Measurements from ENCODE around the gene PAX8. TPM values are rescaled to one million over a fixed set of nuclear protein-coding genes. Genes with fewer than 3 reads are reported as not detected.

The PAX8 gene
- total RNA-seq, 1 donor from 2014 or later, result not detected

- H3K9me3 ChIP-seq (ENCODE audit: control insufficient read depth in 3 of 3, low read length in 3 of 3), result no peaks in the 10 kb centered on the region
- H3K27me3 ChIP-seq (ENCODE audit: control insufficient read depth in 3 of 3, insufficient read depth in 3 of 3, low read length in 3 of 3), result no peaks in the 10 kb centered on the region
- H3K27ac ChIP-seq (ENCODE audit: low read depth, low read length), result no peak overlapping the region
Observed at GRCh38 chr2:113232123-113232522, 46.6 kb downstream of the PAX8 start.

DNA sequence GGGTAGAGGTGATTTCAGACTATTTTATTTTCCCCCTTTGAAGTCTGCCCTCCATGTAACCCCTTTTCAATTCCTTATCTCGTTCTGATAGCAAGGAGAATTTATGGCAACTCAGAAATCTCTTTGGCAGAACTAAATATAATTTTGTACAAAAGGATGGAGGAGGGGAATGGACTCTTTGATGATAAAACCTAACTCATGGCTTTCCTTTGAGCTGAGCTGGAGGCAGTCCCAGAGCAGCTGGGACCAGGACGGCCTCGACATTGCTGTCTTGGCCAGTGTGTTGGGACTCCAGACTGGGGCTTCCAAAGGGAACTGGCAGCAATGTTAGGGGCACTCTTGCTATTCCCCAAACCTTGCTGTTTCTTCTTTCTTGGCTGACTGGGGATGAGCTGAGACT, 47.7 kb downstream of the PAX8 start:
- Histone ChIP-seq H3K27me3 (ENCODE audit: control insufficient read depth in 3 of 3, insufficient read depth in 3 of 3, low read length in 3 of 3) (no peaks in the 10 kb centered on the region), H3K27ac (ENCODE audit: low read depth, low read length) (no peak overlapping the region), H3K4me3 (ENCODE audit: low read length in 3 of 3) (no peak overlapping the region), H3K9ac (ENCODE audit: low read depth in 1 of 3, low read length in 3 of 3) (no peak overlapping the region), H3K4me1 (ENCODE audit: control insufficient read depth in 3 of 3, insufficient read depth in 3 of 3, low read length in 3 of 3) (peaks cover 0 to 5% (median 2%) of the 10 kb centered on the region in 3 donors), H3K36me3 (ENCODE audit: control insufficient read depth in 3 of 3, insufficient read depth in 3 of 3, low read length in 3 of 3) (no peaks in the 10 kb centered on the region), H3K9me3 (ENCODE audit: control insufficient read depth in 3 of 3, low read length in 3 of 3) (no peaks in the 10 kb centered on the region)

More at GRCh38 chr2:113232123-113232522, 46.6 kb downstream of the PAX8 start:
- Histone ChIP-seq H3K4me3 (ENCODE audit: low read length in 3 of 3) (no peak overlapping the region), H3K4me1 (ENCODE audit: control insufficient read depth in 3 of 3, insufficient read depth in 3 of 3, low read length in 3 of 3) (peaks cover 0 to 12% (median 7%) of the 10 kb centered on the region in 3 donors), H3K36me3 (ENCODE audit: control insufficient read depth in 3 of 3, insufficient read depth in 3 of 3, low read length in 3 of 3) (no peaks in the 10 kb centered on the region), H3K9ac (ENCODE audit: low read depth in 1 of 3, low read length in 3 of 3) (no peak overlapping the region)

GRCh38 chr2:113230531-113230930, 48.2 kb downstream of the PAX8 start:
- H3K36me3 ChIP-seq (ENCODE audit: control insufficient read depth in 3 of 3, insufficient read depth in 3 of 3, low read length in 3 of 3), result no peaks in the 10 kb centered on the region
- no peak overlapping the region for H3K27ac ChIP-seq (ENCODE audit: low read depth, low read length)
- H3K4me1 ChIP-seq (ENCODE audit: control insufficient read depth in 3 of 3, insufficient read depth in 3 of 3, low read length in 3 of 3), result peaks cover 0 to 5% (median 2%) of the 10 kb centered on the region in 3 donors
- H3K9ac ChIP-seq (ENCODE audit: low read depth in 1 of 3, low read length in 3 of 3), result no peak overlapping the region
- no peaks in the 10 kb centered on the region for H3K9me3 ChIP-seq (ENCODE audit: control insufficient read depth in 3 of 3, low read length in 3 of 3)
- H3K4me3 ChIP-seq (ENCODE audit: low read length in 3 of 3), result no peak overlapping the region
- H3K27me3 ChIP-seq (ENCODE audit: control insufficient read depth in 3 of 3, insufficient read depth in 3 of 3, low read length in 3 of 3), result no peaks in the 10 kb centered on the region

DNA sequence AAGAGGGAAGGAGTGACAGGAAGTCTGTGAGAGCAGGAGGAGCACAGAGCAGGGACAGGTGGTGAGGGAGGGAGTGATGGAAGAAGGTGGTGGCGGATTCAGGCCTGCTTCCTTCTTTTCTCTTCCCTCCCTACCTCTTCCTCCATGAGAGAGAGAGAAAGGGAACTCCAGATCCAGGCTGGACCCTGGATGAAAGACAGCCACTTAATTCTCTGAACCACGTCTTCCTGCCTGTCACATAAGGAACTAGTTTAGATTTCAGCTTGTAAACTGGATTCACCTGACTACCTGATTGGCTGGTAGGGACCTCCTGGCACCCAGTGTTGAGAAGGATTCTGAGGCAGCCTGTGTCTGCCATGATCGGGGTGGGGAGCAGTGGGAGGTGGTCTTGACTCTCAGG, 48.9 kb downstream of the PAX8 start:
- Histone ChIP-seq H3K4me1 (ENCODE audit: control insufficient read depth in 3 of 3, insufficient read depth in 3 of 3, low read length in 3 of 3) (peaks cover 0 to 5% (median 0%) of the 10 kb centered on the region in 3 donors), H3K36me3 (ENCODE audit: control insufficient read depth in 3 of 3, insufficient read depth in 3 of 3, low read length in 3 of 3) (no peaks in the 10 kb centered on the region), H3K9ac (ENCODE audit: low read depth in 1 of 3, low read length in 3 of 3) (no peak overlapping the region), H3K4me3 (ENCODE audit: low read length in 3 of 3) (no peak overlapping the region), H3K9me3 (ENCODE audit: control insufficient read depth in 3 of 3, low read length in 3 of 3) (no peaks in the 10 kb centered on the region), H3K27me3 (ENCODE audit: control insufficient read depth in 3 of 3, insufficient read depth in 3 of 3, low read length in 3 of 3) (no peaks in the 10 kb centered on the region), H3K27ac (ENCODE audit: low read depth, low read length) (no peak overlapping the region)

DNA sequence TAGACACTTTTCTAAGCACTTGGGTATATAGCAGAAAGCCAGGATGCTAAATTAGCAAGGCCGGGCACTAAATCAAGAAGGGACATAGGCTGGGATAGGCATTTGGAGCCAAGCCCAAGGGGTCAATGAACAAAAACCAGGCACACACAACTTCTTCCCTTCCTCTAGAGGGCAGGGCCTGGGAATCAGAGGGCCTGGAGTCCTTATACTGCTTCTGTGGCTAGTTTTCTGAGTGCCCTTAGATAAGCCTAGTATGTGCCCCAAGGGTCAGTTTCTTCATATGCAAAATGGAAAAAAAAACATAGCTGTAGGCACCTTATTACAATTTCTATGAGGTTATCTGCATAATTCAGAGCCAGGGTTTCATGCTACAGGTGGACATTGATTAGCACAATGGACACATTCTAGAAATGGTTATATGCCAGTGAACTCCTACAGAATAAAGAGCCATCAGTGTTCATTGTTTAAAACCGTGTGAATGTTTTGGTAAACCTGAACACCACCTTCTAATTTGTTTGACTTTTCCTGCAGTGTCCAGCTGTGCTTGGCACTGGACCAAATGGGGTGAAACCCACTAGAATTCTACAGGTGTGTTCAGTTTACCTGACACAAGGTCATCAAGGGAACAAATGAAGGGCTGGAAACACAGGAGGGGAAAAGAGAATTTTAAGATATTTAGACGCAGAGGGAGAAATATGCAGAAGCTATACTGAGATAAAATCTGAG, 49.6 kb downstream of the PAX8 start:
- no peak overlapping the region for H3K4me3 ChIP-seq (ENCODE audit: low read length in 3 of 3)
- H3K27me3 ChIP-seq (ENCODE audit: control insufficient read depth in 3 of 3, insufficient read depth in 3 of 3, low read length in 3 of 3), result no peaks in the 10 kb centered on the region
- no peaks in the 10 kb centered on the region for H3K9me3 ChIP-seq (ENCODE audit: control insufficient read depth in 3 of 3, low read length in 3 of 3)
- H3K4me1 ChIP-seq (ENCODE audit: control insufficient read depth in 3 of 3, insufficient read depth in 3 of 3, low read length in 3 of 3), result peaks cover 0 to 5% (median 0%) of the 10 kb centered on the region in 3 donors
- no peak overlapping the region for H3K9ac ChIP-seq (ENCODE audit: low read depth in 1 of 3, low read length in 3 of 3)
- no peak overlapping the region for H3K27ac ChIP-seq (ENCODE audit: low read depth, low read length)
- no peaks in the 10 kb centered on the region for H3K36me3 ChIP-seq (ENCODE audit: control insufficient read depth in 3 of 3, insufficient read depth in 3 of 3, low read length in 3 of 3)

DNA sequence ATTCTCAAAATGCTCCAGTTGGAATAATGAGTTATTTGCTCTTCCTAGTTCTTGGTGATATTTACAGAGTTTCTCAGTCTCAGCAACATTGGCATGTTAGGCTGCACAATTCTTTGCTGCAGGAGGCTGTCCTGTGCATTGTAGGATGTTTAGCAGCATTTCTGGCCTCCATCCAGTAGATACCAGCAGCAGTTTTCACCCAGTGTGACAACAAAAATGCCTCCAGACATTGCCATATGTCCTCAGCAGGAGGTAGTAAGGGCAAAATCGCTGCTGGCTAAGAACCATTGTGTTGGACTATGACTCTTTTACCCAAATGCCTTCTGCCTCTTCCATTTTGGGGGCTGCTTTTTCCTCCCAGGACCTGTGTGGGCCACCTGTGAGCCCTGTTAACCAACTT, 50.4 kb downstream of the PAX8 start:
- Histone ChIP-seq H3K4me3 (ENCODE audit: low read length in 3 of 3) (no peak overlapping the region), H3K27ac (ENCODE audit: low read depth, low read length) (no peak overlapping the region), H3K9me3 (ENCODE audit: control insufficient read depth in 3 of 3, low read length in 3 of 3) (no peaks in the 10 kb centered on the region), H3K9ac (ENCODE audit: low read depth in 1 of 3, low read length in 3 of 3) (no peak overlapping the region), H3K4me1 (ENCODE audit: control insufficient read depth in 3 of 3, insufficient read depth in 3 of 3, low read length in 3 of 3) (peaks cover 0 to 5% (median 0%) of the 10 kb centered on the region in 3 donors), H3K36me3 (ENCODE audit: control insufficient read depth in 3 of 3, insufficient read depth in 3 of 3, low read length in 3 of 3) (no peaks in the 10 kb centered on the region), H3K27me3 (ENCODE audit: control insufficient read depth in 3 of 3, insufficient read depth in 3 of 3, low read length in 3 of 3) (no peaks in the 10 kb centered on the region)

DNA sequence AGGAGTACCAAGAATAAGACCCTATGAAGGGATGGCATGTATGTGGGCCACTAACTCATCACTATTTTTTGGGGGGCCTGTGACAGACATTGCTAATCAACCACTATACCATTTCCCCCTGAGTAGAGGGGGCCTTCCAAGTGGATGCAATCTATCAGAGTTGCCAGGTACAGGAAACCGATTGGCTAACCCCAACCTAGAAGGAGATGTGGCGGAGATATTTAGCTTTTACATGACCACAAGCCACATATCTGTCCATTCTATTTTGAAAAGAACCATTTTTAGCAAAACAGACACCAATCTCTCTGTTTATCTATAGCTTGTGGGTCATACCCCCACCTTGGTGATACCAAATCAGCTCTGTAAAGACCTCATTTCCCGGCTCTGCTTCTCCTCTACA, 51.0 kb downstream of the PAX8 start:
- Histone ChIP-seq H3K9me3 (ENCODE audit: control insufficient read depth in 3 of 3, low read length in 3 of 3) (no peaks in the 10 kb centered on the region), H3K9ac (ENCODE audit: low read depth in 1 of 3, low read length in 3 of 3) (no peak overlapping the region), H3K4me3 (ENCODE audit: low read length in 3 of 3) (no peak overlapping the region), H3K36me3 (ENCODE audit: control insufficient read depth in 3 of 3, insufficient read depth in 3 of 3, low read length in 3 of 3) (no peaks in the 10 kb centered on the region), H3K4me1 (ENCODE audit: control insufficient read depth in 3 of 3, insufficient read depth in 3 of 3, low read length in 3 of 3) (peaks cover 0 to 5% (median 0%) of the 10 kb centered on the region in 3 donors), H3K27ac (ENCODE audit: low read depth, low read length) (no peak overlapping the region), H3K27me3 (ENCODE audit: control insufficient read depth in 3 of 3, insufficient read depth in 3 of 3, low read length in 3 of 3) (no peaks in the 10 kb centered on the region)

DNA sequence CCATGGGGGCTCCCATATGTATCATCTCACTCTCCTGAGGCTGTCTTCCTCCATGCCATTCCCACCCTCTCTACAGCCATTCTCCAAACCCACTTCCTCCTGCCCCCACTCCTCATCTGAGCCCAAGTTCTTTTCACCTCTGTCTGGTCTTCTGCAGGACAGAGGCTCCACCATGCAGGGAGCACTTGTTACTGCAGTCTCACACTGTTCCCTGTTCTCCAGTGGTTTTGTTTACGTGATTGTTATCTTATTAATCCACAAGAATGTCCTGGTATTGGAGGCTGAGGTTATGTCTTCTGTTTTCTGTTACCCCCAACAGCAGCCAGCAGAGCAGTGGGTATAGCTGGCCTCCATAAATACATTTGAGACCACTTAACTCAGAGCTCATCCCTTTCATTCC, 51.4 kb downstream of the PAX8 start:
- H3K4me3 ChIP-seq (ENCODE audit: low read length in 3 of 3), result no peak overlapping the region
- H3K4me1 ChIP-seq (ENCODE audit: control insufficient read depth in 3 of 3, insufficient read depth in 3 of 3, low read length in 3 of 3), result peaks cover 0 to 3% (median 0%) of the 10 kb centered on the region in 3 donors
- H3K27me3 ChIP-seq (ENCODE audit: control insufficient read depth in 3 of 3, insufficient read depth in 3 of 3, low read length in 3 of 3), result no peaks in the 10 kb centered on the region
- H3K27ac ChIP-seq (ENCODE audit: low read depth, low read length), result no peak overlapping the region
- no peaks in the 10 kb centered on the region for H3K36me3 ChIP-seq (ENCODE audit: control insufficient read depth in 3 of 3, insufficient read depth in 3 of 3, low read length in 3 of 3)
- no peak overlapping the region for H3K9ac ChIP-seq (ENCODE audit: low read depth in 1 of 3, low read length in 3 of 3)
- no peaks in the 10 kb centered on the region for H3K9me3 ChIP-seq (ENCODE audit: control insufficient read depth in 3 of 3, low read length in 3 of 3)

DNA sequence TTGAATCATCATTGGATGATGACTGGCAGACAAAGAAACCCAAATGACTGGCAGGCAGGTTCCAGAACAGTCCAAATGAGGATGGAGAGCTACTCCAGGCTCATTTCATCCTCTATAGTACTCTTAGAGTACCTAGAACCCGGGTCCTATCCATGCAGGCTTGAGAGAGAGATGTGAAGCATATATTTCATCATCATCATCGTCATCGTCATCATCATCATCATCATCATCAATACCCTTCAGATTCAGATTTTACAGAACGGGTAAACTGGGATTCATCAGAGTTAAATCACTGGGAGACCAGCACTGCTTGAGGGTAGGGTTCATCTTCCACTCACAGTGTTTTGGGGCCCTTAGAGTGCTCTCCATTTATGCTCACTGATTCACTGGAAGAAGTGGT, 52.3 kb downstream of the PAX8 start:
- no peaks in the 10 kb centered on the region for H3K27me3 ChIP-seq (ENCODE audit: control insufficient read depth in 3 of 3, insufficient read depth in 3 of 3, low read length in 3 of 3)
- H3K27ac ChIP-seq (ENCODE audit: low read depth, low read length), result no peak overlapping the region
- no peaks in the 10 kb centered on the region for H3K36me3 ChIP-seq (ENCODE audit: control insufficient read depth in 3 of 3, insufficient read depth in 3 of 3, low read length in 3 of 3)
- no peak overlapping the region for H3K4me3 ChIP-seq (ENCODE audit: low read length in 3 of 3)
- H3K4me1 ChIP-seq (ENCODE audit: control insufficient read depth in 3 of 3, insufficient read depth in 3 of 3, low read length in 3 of 3), result no peaks in the 10 kb centered on the region
- H3K9ac ChIP-seq (ENCODE audit: low read depth in 1 of 3, low read length in 3 of 3), result no peak overlapping the region
- no peaks in the 10 kb centered on the region for H3K9me3 ChIP-seq (ENCODE audit: control insufficient read depth in 3 of 3, low read length in 3 of 3)

DNA sequence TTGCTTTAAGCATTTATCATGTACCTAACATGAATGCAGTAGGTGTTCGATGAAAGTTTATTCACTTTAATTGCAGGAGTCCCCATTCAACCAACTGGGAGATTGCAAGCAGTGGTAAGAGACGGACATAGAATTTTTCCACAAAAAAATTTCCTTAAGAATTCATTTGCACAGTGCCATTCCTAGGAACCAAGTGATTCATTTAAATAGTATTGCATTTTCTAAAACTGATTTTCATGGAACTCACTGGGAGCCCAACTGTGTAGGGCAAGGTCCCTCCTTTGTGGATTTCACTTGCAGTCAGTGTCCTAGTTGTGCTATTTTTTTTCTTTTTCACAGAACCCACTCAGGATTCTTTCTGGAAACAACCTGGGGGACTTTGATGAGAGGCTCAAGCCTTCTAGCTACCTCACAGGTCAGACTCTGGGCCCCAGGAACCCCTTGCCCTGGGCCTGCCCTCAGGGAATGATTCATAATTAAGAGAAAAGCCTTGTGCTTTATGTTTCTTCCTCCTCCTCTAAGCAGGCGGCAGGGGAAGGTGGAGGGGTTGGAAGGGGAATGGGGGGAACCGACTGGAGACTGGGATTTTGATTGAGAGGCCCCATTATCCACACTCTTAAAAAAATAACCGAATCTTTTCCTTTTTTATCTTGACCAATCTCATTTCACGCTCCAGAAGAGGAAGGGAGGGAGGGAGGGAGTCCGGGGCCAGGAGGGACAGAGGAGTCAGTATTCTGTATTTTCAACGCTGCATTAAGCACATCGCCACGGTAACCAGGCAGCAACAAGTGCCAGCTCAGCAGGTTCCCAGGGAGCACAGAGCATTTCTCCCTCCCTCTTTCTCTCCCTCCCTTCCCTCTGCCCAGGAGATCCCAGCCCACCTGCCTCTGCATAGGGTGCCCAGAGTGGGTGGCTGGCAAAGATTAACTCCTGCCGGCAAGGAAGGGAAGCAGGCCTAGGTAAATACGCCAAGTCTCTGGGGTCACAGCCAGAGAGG, 53.2 kb downstream of the PAX8 start:
- no peaks in the 10 kb centered on the region for H3K27me3 ChIP-seq (ENCODE audit: control insufficient read depth in 3 of 3, insufficient read depth in 3 of 3, low read length in 3 of 3)
- no peak overlapping the region for H3K9ac ChIP-seq (ENCODE audit: low read depth in 1 of 3, low read length in 3 of 3)
- H3K4me3 ChIP-seq (ENCODE audit: low read length in 3 of 3), result no peak overlapping the region
- H3K36me3 ChIP-seq (ENCODE audit: control insufficient read depth in 3 of 3, insufficient read depth in 3 of 3, low read length in 3 of 3), result no peaks in the 10 kb centered on the region
- H3K27ac ChIP-seq (ENCODE audit: low read depth, low read length), result no peak overlapping the region
- no peaks in the 10 kb centered on the region for H3K4me1 ChIP-seq (ENCODE audit: control insufficient read depth in 3 of 3, insufficient read depth in 3 of 3, low read length in 3 of 3)
- no peaks in the 10 kb centered on the region for H3K9me3 ChIP-seq (ENCODE audit: control insufficient read depth in 3 of 3, low read length in 3 of 3)
